Suprapubic skin (tissue), 4 donors: ENCODE results near the gene ZNF407. TPM values are rescaled to one million over a fixed set of nuclear protein-coding genes. Genes with fewer than 3 reads are reported as not detected.

Source experiments
- DNase-seq, 2 donors: peaks; one replicate each; pipeline ENCODE4 v3.0.0-alpha.2; 2019; ENCODE audit warnings: low spot score in 2 of 2
- H3K27ac ChIP-seq: fragments of 200-600 bp; sonication (generic); one replicate; pipeline ENCODE4 v1.5.1; 2019
- H3K27me3 ChIP-seq: fragments of 200-600 bp; sonication (generic); one replicate; pipeline ENCODE4 v1.5.1; 2019
- H3K36me3 ChIP-seq: fragments of 200-600 bp; sonication (generic); one replicate; pipeline ENCODE4 v1.5.1; 2019
- H3K4me1 ChIP-seq: fragments of 200-600 bp; sonication (generic); one replicate; pipeline ENCODE4 v1.5.1; 2019
- H3K4me3 ChIP-seq: fragments of 200-600 bp; sonication (generic); one replicate; pipeline ENCODE4 v1.5.1; 2019; ENCODE audit warnings: mild to moderate bottlenecking
- H3K9me3 ChIP-seq: fragments of 200-600 bp; sonication (generic); one replicate; pipeline ENCODE4 v1.5.1; 2019
- CTCF ChIP-seq, 2 donors: fragments of 200-600 bp in 1 of 2; fragments of 450-650 bp in 1 of 2; sonication (generic) in 1 of 2; IDR thresholded peaks; one replicate each; pipeline ENCODE4 v1.5.1; 2016 to 2019; ENCODE audit warnings: antibody characterized with exemption in 2 of 2, mild to moderate bottlenecking in 1 of 2, moderate library complexity in 1 of 2
- EP300 ChIP-seq: sonication (generic); formaldehyde crosslinking; IDR thresholded peaks from one replicate; pipeline ENCODE4 v1.6.1; 2017; ENCODE audit warnings: antibody characterized with exemption
- POLR2A ChIP-seq, 2 donors: fragments of 450-650 bp; IDR thresholded peaks; one replicate each; pipeline ENCODE4 v1.6.1; 2017; ENCODE audit warnings: antibody characterized with exemption in 2 of 2, mild to moderate bottlenecking in 2 of 2, moderate library complexity in 2 of 2
- POLR2AphosphoS5 ChIP-seq, 3 donors: sonication (generic); formaldehyde crosslinking; IDR thresholded peaks; one replicate each; pipeline ENCODE4 v1.6.1; 2017; ENCODE audit warnings: antibody characterized with exemption in 3 of 3
- WGBS: methylation state at CpG from one replicate; pipeline ENCODE4 v1.1.5; 2018; 5-methylcytosine and 5-hydroxymethylcytosine counted together
- total RNA-seq, 4 donors: library from RNA; depleted of rRNA; stranded (reverse); fragments of >200 nt; gene quantifications; one replicate each; pipeline ENCODE4 v1.1.0, GENCODE V29; 2016

The ZNF407 gene
- total RNA-seq, 4 donors from 2014 or later: 10.7 to 22.1 (median 13.8) TPM

- Histone ChIP-seq H3K36me3 (no peaks in the 10 kb centered on the region), H3K9me3 (no peaks in the 10 kb centered on the region), H3K4me1 (no peaks in the 10 kb centered on the region), H3K27ac (no peak overlapping the region), H3K4me3 (no peak overlapping the region), H3K27me3 (peaks cover 11% of the 10 kb centered on the region)
- no peak for DNase-seq
- TF ChIP-seq EP300 (no peak), CTCF (IDR thresholded peaks at IDR 0.05) (no peak), POLR2AphosphoS5 (IDR thresholded peaks at IDR 0.05) (no peak), POLR2A (IDR thresholded peaks at IDR 0.05) (no peak)
- 89% methylated on average over 13 of the region's 13 CpGs for WGBS
These were observed 509.1 kb downstream of the ZNF407 start for GRCh38 chr18:75106746-75107145.

- no peaks in the 10 kb centered on the region for H3K4me1 ChIP-seq
- H3K9me3 ChIP-seq: no peaks in the 10 kb centered on the region
- TF ChIP-seq EP300 (no peak), CTCF (IDR thresholded peaks at IDR 0.05) (no peak), POLR2AphosphoS5 (IDR thresholded peaks at IDR 0.05) (no peak), POLR2A (IDR thresholded peaks at IDR 0.05) (no peak)
- no peak for DNase-seq
- H3K4me3 ChIP-seq: no peak overlapping the region
- peaks cover 11% of the 10 kb centered on the region for H3K27me3 ChIP-seq
- H3K27ac ChIP-seq: no peak overlapping the region
- WGBS: 85% methylated on average over 19 of the region's 19 CpGs
- no peaks in the 10 kb centered on the region for H3K36me3 ChIP-seq
These were observed 509.7 kb downstream of the ZNF407 start for GRCh38 chr18:75107196-75107930.

GRCh38 chr18:75107931-75108276 lies 510.2 kb downstream of the ZNF407 start:
- Histone ChIP-seq H3K36me3 (no peaks in the 10 kb centered on the region), H3K9me3 (no peaks in the 10 kb centered on the region), H3K4me1 (no peaks in the 10 kb centered on the region), H3K27ac (no peak overlapping the region), H3K4me3 (no peak overlapping the region), H3K27me3 (peaks cover 11% of the 10 kb centered on the region)
- 82% methylated on average over 8 of the region's 8 CpGs for WGBS
- TF ChIP-seq POLR2AphosphoS5 (IDR thresholded peaks at IDR 0.05) (no peak), POLR2A (IDR thresholded peaks at IDR 0.05) (no peak), CTCF (IDR thresholded peaks at IDR 0.05) (no peak), EP300 (no peak)
- DNase-seq: no peak

GRCh38 chr18:75108579-75109318 lies 511.1 kb downstream of the ZNF407 start:
- Histone ChIP-seq H3K4me3 (no peak overlapping the region), H3K27ac (no peak overlapping the region), H3K27me3 (peaks cover 11% of the 10 kb centered on the region), H3K4me1 (no peaks in the 10 kb centered on the region), H3K9me3 (no peaks in the 10 kb centered on the region), H3K36me3 (no peaks in the 10 kb centered on the region)
- no peak for DNase-seq
- WGBS: 79% methylated on average over 19 of the region's 20 CpGs
- TF ChIP-seq POLR2AphosphoS5 (IDR thresholded peaks at IDR 0.05) (no peak), CTCF (IDR thresholded peaks at IDR 0.05) (no peak), EP300 (no peak), POLR2A (IDR thresholded peaks at IDR 0.05) (no peak)

GRCh38 chr18:75109319-75109691 lies 511.6 kb downstream of the ZNF407 start:
- H3K4me3 ChIP-seq: no peak overlapping the region
- TF ChIP-seq POLR2A (IDR thresholded peaks at IDR 0.05) (no peak), POLR2AphosphoS5 (IDR thresholded peaks at IDR 0.05) (no peak), CTCF (IDR thresholded peaks at IDR 0.05) (no peak), EP300 (no peak)
- no peaks in the 10 kb centered on the region for H3K4me1 ChIP-seq
- WGBS: 51% methylated on average over 7 of the region's 7 CpGs
- peaks cover 11% of the 10 kb centered on the region for H3K27me3 ChIP-seq
- no peaks in the 10 kb centered on the region for H3K36me3 ChIP-seq
- DNase-seq: no peak
- no peak overlapping the region for H3K27ac ChIP-seq
- H3K9me3 ChIP-seq: no peaks in the 10 kb centered on the region
